ENCODE measurements around the gene NOP9.
A peak's percentile ranks its signal among the peaks of the same experiment; 100 is the strongest.

Gene NOP9

GRCh38 chr14:24339284-24340151, 39.9 kb downstream of the NOP9 start, which contains the start of gene RIPK3:
RIPK3 (minus strand) TSS chr14:24339991; CDS start chr14:24339826, 165 bp downstream.
- Histone ChIP-seq H3K79me2 (ENCODE audit: insufficient read depth, low read length) (no peaks in the 10 kb centered on the region), H3K9me3 (ENCODE audit: insufficient read depth, low read length) (no peaks in the 10 kb centered on the region), H3K4me3 (ENCODE audit: insufficient read depth, low read length, poor library complexity, severe bottlenecking) (peak within 1 kb of the TSS; percentile 58), H3K27me3 (ENCODE audit: low read length) (no peaks in the 10 kb centered on the region), H3F3A (ENCODE audit: insufficient read depth) (no peaks in the 10 kb centered on the region), H3K4me2 (ENCODE audit: low read depth, low read length, poor library complexity, severe bottlenecking) (peak within 1 kb of the TSS; percentile 73), H3K27ac (ENCODE audit: low read depth, low read length) (no peak within 1 kb of the TSS), H4K20me1 (ENCODE audit: low read depth, low read length) (no peaks in the 10 kb centered on the region), H3K9ac (ENCODE audit: low read length) (peak within 1 kb of the TSS; percentile 55), H3K9me2 (replicated peaks; ENCODE audit: insufficient read depth, low read length) (no peaks in the 10 kb centered on the region), H2AFZ (ENCODE audit: low read depth, low read length, severe bottlenecking) (peak within 1 kb of the TSS; percentile 98), H3K36me3 (ENCODE audit: low read length) (no peaks in the 10 kb centered on the region)
- TF ChIP-seq CTCF (IDR thresholded peaks at IDR 0.05; ENCODE audit: insufficient read depth, low read length, poor library complexity, severe bottlenecking) = no peak
- no peak for TF ChIP-seq EZH2phosphoT487 (conservative IDR thresholded peaks at IDR 0.05; ENCODE audit: low read length)

DNA sequence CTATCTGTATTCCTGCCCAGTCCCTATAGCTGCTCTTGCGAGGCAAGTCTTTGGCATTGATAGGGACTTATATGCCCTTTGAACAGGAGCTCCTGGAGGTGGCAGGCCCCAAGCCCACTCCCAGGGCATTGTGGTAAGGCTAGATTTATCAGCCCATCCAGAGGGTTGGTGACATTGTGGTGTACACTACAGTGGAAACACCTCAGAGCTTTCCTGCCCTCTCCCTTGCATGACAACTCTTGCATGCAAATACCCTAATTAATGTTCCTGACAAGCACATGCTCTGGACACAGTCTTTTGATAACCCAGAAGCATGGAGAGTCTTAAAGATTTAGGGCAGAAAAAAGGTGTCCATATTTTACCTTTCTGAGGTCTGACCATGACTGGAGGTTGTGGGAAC, 41.0 kb downstream of the NOP9 start:
- no peaks in the 10 kb centered on the region for H3K36me3 ChIP-seq (ENCODE audit: low read length)
- no peaks in the 10 kb centered on the region for H3K9me3 ChIP-seq (ENCODE audit: insufficient read depth, low read length)
- H3K9me2 ChIP-seq (replicated peaks; ENCODE audit: insufficient read depth, low read length) = no peaks in the 10 kb centered on the region
- no peaks in the 10 kb centered on the region for H3K79me2 ChIP-seq (ENCODE audit: insufficient read depth, low read length)
- TF ChIP-seq EZH2phosphoT487 (conservative IDR thresholded peaks at IDR 0.05; ENCODE audit: low read length) (no peak), CTCF (IDR thresholded peaks at IDR 0.05; ENCODE audit: insufficient read depth, low read length, poor library complexity, severe bottlenecking) (no peak)
- no peak overlapping the region for H3K4me2 ChIP-seq (ENCODE audit: low read depth, low read length, poor library complexity, severe bottlenecking)
- H3K27ac ChIP-seq (ENCODE audit: low read depth, low read length) = no peak overlapping the region
- no peak overlapping the region for H2AFZ ChIP-seq (ENCODE audit: low read depth, low read length, severe bottlenecking)
- H3F3A ChIP-seq (ENCODE audit: insufficient read depth) = no peaks in the 10 kb centered on the region
- no peaks in the 10 kb centered on the region for H4K20me1 ChIP-seq (ENCODE audit: low read depth, low read length)
- no peak overlapping the region for H3K4me3 ChIP-seq (ENCODE audit: insufficient read depth, low read length, poor library complexity, severe bottlenecking)
- no peak overlapping the region for H3K9ac ChIP-seq (ENCODE audit: low read length)
- no peaks in the 10 kb centered on the region for H3K27me3 ChIP-seq (ENCODE audit: low read length)

DNA sequence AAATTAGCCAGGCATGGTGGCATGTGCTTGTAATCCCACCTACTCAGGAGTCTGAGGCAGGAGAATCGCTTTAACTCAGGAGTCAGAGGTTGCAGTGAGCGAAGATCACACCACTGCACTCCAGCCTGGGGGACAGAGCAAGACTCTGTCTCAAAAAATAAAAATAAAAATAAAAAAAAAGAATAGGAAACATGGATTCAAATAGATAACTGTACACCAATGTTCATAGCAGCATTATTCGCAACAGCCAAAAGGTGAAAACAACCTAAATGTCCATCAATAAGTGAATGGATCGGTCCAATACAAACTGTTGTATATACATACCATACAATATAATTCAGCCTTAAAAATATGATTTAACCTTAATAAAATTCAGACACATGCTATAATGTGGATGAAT, 43.2 kb downstream of the NOP9 start:
- H2AFZ ChIP-seq (ENCODE audit: low read depth, low read length, severe bottlenecking) = no peak overlapping the region
- no peaks in the 10 kb centered on the region for H3K79me2 ChIP-seq (ENCODE audit: insufficient read depth, low read length)
- H3K27ac ChIP-seq (ENCODE audit: low read depth, low read length) = no peak overlapping the region
- no peak overlapping the region for H3K4me2 ChIP-seq (ENCODE audit: low read depth, low read length, poor library complexity, severe bottlenecking)
- no peaks in the 10 kb centered on the region for H3K36me3 ChIP-seq (ENCODE audit: low read length)
- H4K20me1 ChIP-seq (ENCODE audit: low read depth, low read length) = no peaks in the 10 kb centered on the region
- no peaks in the 10 kb centered on the region for H3K27me3 ChIP-seq (ENCODE audit: low read length)
- no peak overlapping the region for H3K9ac ChIP-seq (ENCODE audit: low read length)
- no peaks in the 10 kb centered on the region for H3K9me3 ChIP-seq (ENCODE audit: insufficient read depth, low read length)
- H3F3A ChIP-seq (ENCODE audit: insufficient read depth) = no peaks in the 10 kb centered on the region
- no peaks in the 10 kb centered on the region for H3K9me2 ChIP-seq (replicated peaks; ENCODE audit: insufficient read depth, low read length)
- TF ChIP-seq EZH2phosphoT487 (conservative IDR thresholded peaks at IDR 0.05; ENCODE audit: low read length) (no peak), CTCF (IDR thresholded peaks at IDR 0.05; ENCODE audit: insufficient read depth, low read length, poor library complexity, severe bottlenecking) (no peak)
- no peak overlapping the region for H3K4me3 ChIP-seq (ENCODE audit: insufficient read depth, low read length, poor library complexity, severe bottlenecking)

Data from SU-DHL-6 (cell line).